ENCODE measurements around the gene GRK1. TPM values are rescaled to one million over a fixed set of nuclear protein-coding genes. Genes with fewer than 3 reads are reported as not detected.
A peak's percentile ranks its signal among the peaks of the same experiment; 100 is the strongest.

Gene GRK1
- total and polyA plus RNA-seq, 2 of the 13 experiments (the other 11 are each of a cell fraction or from before 2014, with no cell fraction given): 0.07 to 0.12 TPM

DNA sequence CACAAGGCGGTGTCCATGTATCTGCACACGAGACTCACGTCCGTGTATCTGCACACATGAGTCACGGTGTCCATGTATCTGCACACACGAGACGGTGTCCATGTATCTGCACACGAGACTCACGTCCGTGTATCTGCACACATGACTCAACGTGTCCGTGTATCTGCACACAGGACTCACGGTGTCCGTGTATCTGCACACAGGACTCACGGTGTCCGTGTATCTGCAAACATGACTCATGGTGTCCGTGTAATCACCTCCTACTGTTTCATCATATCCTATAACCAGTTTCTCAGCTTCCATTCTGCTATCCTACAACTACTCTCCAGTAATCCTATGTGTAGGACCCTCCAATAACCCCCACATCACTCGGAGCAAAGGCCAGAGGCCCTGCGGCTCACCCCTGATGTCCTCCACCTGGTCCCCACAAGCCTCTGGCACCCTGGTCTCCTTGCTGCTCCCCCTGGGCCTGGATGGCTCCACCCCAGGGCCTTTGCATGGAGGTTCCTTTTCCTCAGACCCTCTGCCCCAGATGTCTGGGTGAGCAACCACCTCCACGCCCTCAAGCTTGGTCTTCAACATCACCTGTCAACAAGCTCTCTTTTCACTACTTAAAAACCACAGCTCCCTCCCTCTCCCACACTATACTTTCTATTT is 89.5 kb downstream of the GRK1 start (continued):
- TF ChIP-seq SNAPC4 (CRISPR knock-in tag; IDR thresholded peaks at IDR 0.05) (no peak), ZNF615 (CRISPR knock-in tag; IDR thresholded peaks at IDR 0.05; ENCODE audit: borderline replicate concordance) (no peak), SUZ12 (IDR thresholded peaks at IDR 0.05; ENCODE audit: low read depth, low read length) (no peak), ZNF451 (CRISPR knock-in tag; IDR thresholded peaks at IDR 0.05) (no peak)

GRCh38 chr13:113758651-113759524 is 91.9 kb downstream of the GRK1 start, which contains the start of gene TMEM255B:
Gene TMEM255B, plus strand, starts transcription at chr13:113759226. Its CDS starts 44 bp downstream, at chr13:113759270.
- H3K9ac ChIP-seq (ENCODE audit: insufficient read depth, low read depth, low read length): peak within 1 kb of the TSS; percentile 37; the same call in 1 of the 2 replicates
- ChIA-PET POLR2A (no interaction called here), CTCF (ENCODE audit: low intra/inter-chr PET ratio, low total read pairs) (no interaction called here)
- H3K36me3 ChIP-seq (replicated peaks in 1 of 2; ENCODE audit: control insufficient read depth in 1 of 2, insufficient read depth in 2 of 2, low read length in 2 of 2): no peaks in the 10 kb centered on the region
- H3K27ac ChIP-seq (ENCODE audit: extremely low read length, insufficient read depth, low read length): no peak within 1 kb of the TSS
- in situ Hi-C loops (cut with HindIII; ENCODE audit: extremely low pct_ligation_motif_present, low pct_unique_long_range_greater_than_20kb) (no loop called here), intact Hi-C loops (cut with micrococcal nuclease; ENCODE audit: unreplicated experiment) (no loop called here)
- ATAC-seq: peak; percentile 96
- H3K79me2 ChIP-seq (ENCODE audit: insufficient read depth, low read length): no peaks in the 10 kb centered on the region
- no peak for DNase-seq (ENCODE audit: low spot score)
- H4K20me1 ChIP-seq (ENCODE audit: insufficient read depth, low read length): no peaks in the 10 kb centered on the region
- BruUV-seq (replicated peaks): no TSS peak
- H3K9me3 ChIP-seq (ENCODE audit: low read length): no peaks in the 10 kb centered on the region
- H3K27me3 ChIP-seq (ENCODE audit: control insufficient read depth in 1 of 2, insufficient read depth in 2 of 2, low read length in 2 of 2): peaks cover 9 to 71% of the 10 kb centered on the region in 2 experiments
- FAIRE-seq: no peak
- peak within 1 kb of the TSS; percentile 95 for H3K4me2 ChIP-seq (ENCODE audit: low read depth, low read length)
- H3K4me1 ChIP-seq (ENCODE audit: insufficient read depth, low read length): peaks cover 14% of the 10 kb centered on the region
- WGBS (ENCODE audit: low lambda C conversion rate): 1% methylated on average over 38 of the region's 80 CpGs
- no peak within 1 kb of the TSS for H2AFZ ChIP-seq (ENCODE audit: low read length)
- H3K4me3 ChIP-seq (replicated peaks in 1 of 3; ENCODE audit: insufficient read depth in 1 of 3, low read depth in 2 of 3, low read length in 3 of 3): peak within 1 kb of the TSS; percentile 49 to 71 (median 60); a peak in 5 of 6 replicates
- TF ChIP-seq ZNF687 (CRISPR knock-in tag; IDR thresholded peaks at IDR 0.05) (peak; percentile 53; the same call in 1 of the 2 replicates), UBTF (CRISPR knock-in tag; IDR thresholded peaks at IDR 0.05) (peak; percentile 55), CEBPB (IDR thresholded peaks at IDR 0.05; ENCODE audit: borderline replicate concordance, low read depth, low read length) (no peak)

Data from HepG2 (cell line).